Measurements from ENCODE around the gene FTO.

Gene FTO

GRCh38 chr16:54033747-54034146, 329.8 kb downstream of the FTO start:
- DNase-seq (ENCODE audit: extremely low read depth in 1 of 2, low read depth in 1 of 2): no peak

GRCh38 chr16:54034684-54035083, 330.7 kb downstream of the FTO start:
- DNase-seq (ENCODE audit: extremely low read depth in 1 of 2, low read depth in 1 of 2): no peak

- DNase-seq (ENCODE audit: extremely low read depth in 1 of 2, low read depth in 1 of 2): no peak
Observed at GRCh38 chr16:54040480-54040879, 336.5 kb downstream of the FTO start.

GRCh38 chr16:54040975-54041374, 337.0 kb downstream of the FTO start:
- DNase-seq (ENCODE audit: extremely low read depth in 1 of 2, low read depth in 1 of 2): no peak

GRCh38 chr16:54048586-54049495, 344.9 kb downstream of the FTO start:
- DNase-seq (ENCODE audit: extremely low read depth in 1 of 2, low read depth in 1 of 2): no peak

GRCh38 chr16:54049591-54050458, 345.9 kb downstream of the FTO start:
- DNase-seq (ENCODE audit: extremely low read depth in 1 of 2, low read depth in 1 of 2): no peak

- no peak for DNase-seq (ENCODE audit: extremely low read depth in 1 of 2, low read depth in 1 of 2)
Observed at GRCh38 chr16:54050459-54051210, 346.7 kb downstream of the FTO start.

- DNase-seq (ENCODE audit: extremely low read depth in 1 of 2, low read depth in 1 of 2): no peak
Observed at GRCh38 chr16:54051821-54052220, 347.9 kb downstream of the FTO start.

- DNase-seq (ENCODE audit: extremely low read depth in 1 of 2, low read depth in 1 of 2): no peak
Observed at GRCh38 chr16:54052271-54052670, 348.3 kb downstream of the FTO start.

GRCh38 chr16:54053891-54054820, 350.2 kb downstream of the FTO start:
- DNase-seq (ENCODE audit: extremely low read depth in 1 of 2, low read depth in 1 of 2): no peak

- no peak for DNase-seq (ENCODE audit: extremely low read depth in 1 of 2, low read depth in 1 of 2)
Observed at GRCh38 chr16:54055191-54055590, 351.2 kb downstream of the FTO start.

GRCh38 chr16:54055864-54056263, 351.9 kb downstream of the FTO start:
- no peak for DNase-seq (ENCODE audit: extremely low read depth in 1 of 2, low read depth in 1 of 2)

GRCh38 chr16:54056921-54057320, 353.0 kb downstream of the FTO start:
- no peak for DNase-seq (ENCODE audit: extremely low read depth in 1 of 2, low read depth in 1 of 2)

- DNase-seq (ENCODE audit: extremely low read depth in 1 of 2, low read depth in 1 of 2): no peak
Observed at GRCh38 chr16:54059319-54059718, 355.4 kb downstream of the FTO start.

GRCh38 chr16:54060599-54061421, 356.9 kb downstream of the FTO start:
- DNase-seq (ENCODE audit: extremely low read depth in 1 of 2, low read depth in 1 of 2): no peak

GRCh38 chr16:54061454-54061853, 357.5 kb downstream of the FTO start:
- no peak for DNase-seq (ENCODE audit: extremely low read depth in 1 of 2, low read depth in 1 of 2)

- no peak for DNase-seq (ENCODE audit: extremely low read depth in 1 of 2, low read depth in 1 of 2)
Observed at GRCh38 chr16:54062361-54063278, 358.7 kb downstream of the FTO start.

- no peak for DNase-seq (ENCODE audit: extremely low read depth in 1 of 2, low read depth in 1 of 2)
Observed at GRCh38 chr16:54063279-54063773, 359.4 kb downstream of the FTO start.

Measured in activated CD8-positive, alpha-beta memory T cell treated with anti-CD3 and anti-CD28 coated beads for 1 hour (primary cell).